ENCODE results near the gene JAK3.

GRCh38 chr19:17812099-17812498 is 35.7 kb downstream of the JAK3 start:
- no peak for TF ChIP-seq CTCF (IDR thresholded peaks at IDR 0.05)
- TF ChIP-seq POLR2A (IDR thresholded peaks at IDR 0.05): no peak
- no peak for TF ChIP-seq POLR2AphosphoS5 (IDR thresholded peaks at IDR 0.05)
- TF ChIP-seq EP300 (IDR thresholded peaks at IDR 0.05): no peak
